Astrocyte (in vitro differentiated cells and primary cell): Measurements from ENCODE around the gene SLC44A1. TPM values are rescaled to one million over a fixed set of nuclear protein-coding genes. Genes with fewer than 3 reads are reported as not detected.

Experiments
- DNase-seq: peaks from one replicate; pipeline ENCODE4 v3.0.0-alpha.2; 2010; ENCODE audit warnings: low read depth
- FAIRE-seq: peaks from 2 replicates; lab custom pipeline; 2011; peaks lifted over from hg19 to GRCh38; lab: Jason Lieb, UNC
- H2AFZ ChIP-seq: 2 replicates; pipeline ENCODE4 v1.6.0; 2012; ENCODE audit warnings: low read depth, low read length, inconsistent platforms
- H3K27ac ChIP-seq: 2 replicates; pipeline ENCODE4 v1.5.1; 2011; ENCODE audit warnings: low read depth, low read length, inconsistent platforms
- H3K27me3 ChIP-seq: 2 replicates; pipeline ENCODE4 v1.6.0; 2011; ENCODE audit warnings: low read length, inconsistent platforms; ENCODE audit not compliant: insufficient read depth
- H3K36me3 ChIP-seq: 2 replicates; pipeline ENCODE4 v1.5.1; 2011; ENCODE audit warnings: low read length, inconsistent platforms; ENCODE audit not compliant: insufficient read depth
- H3K4me1 ChIP-seq: 2 replicates; pipeline ENCODE4 v1.5.1; 2011; ENCODE audit warnings: low read length, inconsistent platforms; ENCODE audit not compliant: insufficient read depth
- H3K4me2 ChIP-seq: 2 replicates; pipeline ENCODE4 v1.6.0; 2012; ENCODE audit warnings: low read length, inconsistent platforms
- H3K4me3 ChIP-seq: 2 replicates; pipeline ENCODE4 v1.5.1; 2011; ENCODE audit warnings: low read depth, mild to moderate bottlenecking, low read length, inconsistent platforms; ENCODE audit not compliant: insufficient read depth
- H3K79me2 ChIP-seq: 2 replicates; pipeline ENCODE4 v1.6.0; 2012; ENCODE audit warnings: mild to moderate bottlenecking, low read length, inconsistent platforms; ENCODE audit not compliant: insufficient read depth
- H3K9ac ChIP-seq: 2 replicates; pipeline ENCODE4 v1.6.0; 2012; ENCODE audit warnings: mild to moderate bottlenecking, low read length, inconsistent platforms
- H3K9me3 ChIP-seq: 2 replicates; pipeline ENCODE4 v1.5.1; 2012; ENCODE audit warnings: low read depth, mild to moderate bottlenecking, low read length, inconsistent platforms; ENCODE audit not compliant: insufficient read depth
- H4K20me1 ChIP-seq: 2 replicates; pipeline ENCODE4 v1.6.0; 2012; ENCODE audit warnings: low read length, inconsistent platforms; ENCODE audit not compliant: insufficient read depth
- H3K27ac Mint-ChIP-seq: one replicate; pipeline ENCODE4 v1.8.0; 2021; ENCODE audit warnings: mild to moderate bottlenecking, mixed read lengths; ENCODE audit not compliant: unreplicated experiment
- H3K27me3 Mint-ChIP-seq: one replicate; pipeline ENCODE4 v1.8.0; 2021; ENCODE audit warnings: low read depth, mixed read lengths; ENCODE audit not compliant: unreplicated experiment
- H3K36me3 Mint-ChIP-seq: one replicate; pipeline ENCODE4 v1.8.0; 2021; ENCODE audit warnings: low read depth, mixed read lengths; ENCODE audit not compliant: unreplicated experiment
- H3K4me1 Mint-ChIP-seq: one replicate; pipeline ENCODE4 v1.8.0; 2021; ENCODE audit warnings: low read depth, mixed read lengths; ENCODE audit not compliant: unreplicated experiment
- H3K4me3 Mint-ChIP-seq: one replicate; pipeline ENCODE4 v1.8.0; 2021; ENCODE audit warnings: mild to moderate bottlenecking, moderate library complexity, mixed read lengths; ENCODE audit not compliant: unreplicated experiment
- H3K9me3 Mint-ChIP-seq: one replicate; pipeline ENCODE4 v1.8.0; 2021; ENCODE audit warnings: mild to moderate bottlenecking, mixed read lengths; ENCODE audit not compliant: unreplicated experiment
- CTCF ChIP-seq: IDR thresholded peaks from 2 replicates; pipeline ENCODE4 v1.5.1; 2011; ENCODE audit warnings: low read depth, mild to moderate bottlenecking, inconsistent platforms, low read length, moderate library complexity; ENCODE audit not compliant: insufficient read depth
- EZH2 ChIP-seq: IDR thresholded peaks from 2 replicates; pipeline ENCODE4 v1.6.1; 2012; ENCODE audit warnings: mild to moderate bottlenecking, low read length, inconsistent platforms; ENCODE audit not compliant: insufficient read depth
- total RNA-seq: library from RNA; stranded (reverse); gene quantifications from 2 replicates; pipeline ENCODE4 v1.2.1, GENCODE V29; 2021

Gene SLC44A1
- total RNA-seq, 1 donor from 2014 or later = 43.8 TPM

- Mint-ChIP-seq H3K36me3 (peaks cover 2% of the 10 kb centered on the region), H3K27ac (peak overlapping the region; percentile 28), H3K27me3 (no peaks in the 10 kb centered on the region), H3K9me3 (no peaks in the 10 kb centered on the region), H3K4me3 (no peak overlapping the region), H3K4me1 (peaks cover 34% of the 10 kb centered on the region)
- no peak for FAIRE-seq
- peaks cover 6% of the 10 kb centered on the region for H3K4me1 ChIP-seq
- H3K36me3 ChIP-seq = no peaks in the 10 kb centered on the region
- no peak overlapping the region for H2AFZ ChIP-seq
- H3K27ac ChIP-seq = no peak overlapping the region
- no peaks in the 10 kb centered on the region for H4K20me1 ChIP-seq
- DNase-seq = no peak
- H3K79me2 ChIP-seq = no peaks in the 10 kb centered on the region
- no peak overlapping the region for H3K4me3 ChIP-seq
- no peak overlapping the region for H3K4me2 ChIP-seq
- H3K9ac ChIP-seq = no peak overlapping the region
- no peaks in the 10 kb centered on the region for H3K27me3 ChIP-seq
- no peaks in the 10 kb centered on the region for H3K9me3 ChIP-seq
- no peak for TF ChIP-seq CTCF
- TF ChIP-seq EZH2 = no peak
Measured at GRCh38 chr9:105328872-105329718, 84.6 kb downstream of the SLC44A1 start.

GRCh38 chr9:105329719-105330062 lies 85.2 kb downstream of the SLC44A1 start:
- Histone ChIP-seq H3K4me1 (peaks cover 6% of the 10 kb centered on the region), H3K9ac (no peak overlapping the region), H3K27me3 (no peaks in the 10 kb centered on the region), H3K9me3 (no peaks in the 10 kb centered on the region), H3K4me3 (no peak overlapping the region), H2AFZ (no peak overlapping the region), H4K20me1 (no peaks in the 10 kb centered on the region), H3K27ac (no peak overlapping the region), H3K79me2 (no peaks in the 10 kb centered on the region), H3K36me3 (no peaks in the 10 kb centered on the region), H3K4me2 (no peak overlapping the region)
- Mint-ChIP-seq H3K4me3 (no peak overlapping the region), H3K36me3 (peaks cover 2% of the 10 kb centered on the region), H3K9me3 (no peaks in the 10 kb centered on the region), H3K27me3 (no peaks in the 10 kb centered on the region), H3K27ac (peak overlapping the region; percentile 28), H3K4me1 (peaks cover 34% of the 10 kb centered on the region)
- no peak for TF ChIP-seq CTCF
- no peak for TF ChIP-seq EZH2
- FAIRE-seq (no peak), DNase-seq (no peak)

- Histone ChIP-seq H3K36me3 (no peaks in the 10 kb centered on the region), H2AFZ (no peak overlapping the region), H3K27me3 (no peaks in the 10 kb centered on the region), H3K4me1 (peaks cover 6% of the 10 kb centered on the region), H3K4me2 (no peak overlapping the region), H3K4me3 (no peak overlapping the region), H3K79me2 (no peaks in the 10 kb centered on the region), H3K9ac (no peak overlapping the region), H4K20me1 (no peaks in the 10 kb centered on the region), H3K27ac (no peak overlapping the region), H3K9me3 (no peaks in the 10 kb centered on the region)
- H3K9me3 Mint-ChIP-seq = no peaks in the 10 kb centered on the region
- DNase-seq (no peak), FAIRE-seq (no peak)
- H3K27me3 Mint-ChIP-seq = no peaks in the 10 kb centered on the region
- no peak overlapping the region for H3K27ac Mint-ChIP-seq
- peaks cover 34% of the 10 kb centered on the region for H3K4me1 Mint-ChIP-seq
- TF ChIP-seq EZH2 (no peak), CTCF (no peak)
- no peak overlapping the region for H3K4me3 Mint-ChIP-seq
- H3K36me3 Mint-ChIP-seq = peaks cover 2% of the 10 kb centered on the region
Measured at GRCh38 chr9:105330201-105330600, 85.8 kb downstream of the SLC44A1 start.
